HT-29 (cell line): ENCODE measurements around the gene NLRP9. TPM values are rescaled to one million over a fixed set of nuclear protein-coding genes. Genes with fewer than 3 reads are reported as not detected.
A peak's percentile ranks its signal among the peaks of the same experiment; 100 is the strongest.

Experiments
- DNase-seq: peaks from one replicate; pipeline ENCODE4 v3.0.0-alpha.2; 2015; ENCODE audit warnings: low spot score
- total RNA-seq: library from RNA; depleted of rRNA; stranded (reverse); fragments of >200 nt; shearing (Covaris generic); gene quantifications from 2 replicates; pipeline ENCODE4 v1.2.3, GENCODE V29; 2014

NLRP9 gene
- total RNA-seq, 1 experiment from 2014 or later: not detected

- peak; percentile 88 for DNase-seq
Observed at GRCh38 chr19:55688422-55689218, 49.6 kb downstream of the NLRP9 start.

GRCh38 chr19:55687281-55688201 lies 50.7 kb downstream of the NLRP9 start:
- DNase-seq: peak; percentile 35

- DNase-seq: no peak
Observed at GRCh38 chr19:55686311-55687050, 51.7 kb downstream of the NLRP9 start.

GRCh38 chr19:55685776-55686175 lies 52.4 kb downstream of the NLRP9 start:
- DNase-seq: no peak

- no peak for DNase-seq
Observed at GRCh38 chr19:55684946-55685681, 53.1 kb downstream of the NLRP9 start.

GRCh38 chr19:55683449-55684261 lies 54.5 kb downstream of the NLRP9 start:
- peak; percentile 70 for DNase-seq

GRCh38 chr19:55681131-55682092 lies 56.8 kb downstream of the NLRP9 start:
- DNase-seq: no peak

- no peak for DNase-seq
Observed at GRCh38 chr19:55680339-55681130, 57.7 kb downstream of the NLRP9 start.

GRCh38 chr19:55679343-55680257 lies 58.6 kb downstream of the NLRP9 start:
- DNase-seq: no peak

- DNase-seq: no peak
Observed at GRCh38 chr19:55678121-55678671, 60.0 kb downstream of the NLRP9 start.

GRCh38 chr19:55677572-55678028 lies 60.6 kb downstream of the NLRP9 start:
- DNase-seq: no peak

GRCh38 chr19:55676889-55677505 lies 61.2 kb downstream of the NLRP9 start:
- no peak for DNase-seq

GRCh38 chr19:55676383-55676782 lies 61.8 kb downstream of the NLRP9 start:
- DNase-seq: no peak

- DNase-seq: peak; percentile 59
Observed at GRCh38 chr19:55675661-55676354, 62.4 kb downstream of the NLRP9 start.

- peak; percentile 99 for DNase-seq
Observed at GRCh38 chr19:55674841-55675660, 63.2 kb downstream of the NLRP9 start, which contains the start of gene EPN1. Gene EPN1, plus strand, starts transcription at chr19:55675226. Its CDS starts 3,402 bp downstream, at chr19:55678628.
